ENCODE data around the gene PDE4D.
"Not testable (repeated sequence)": the region's sequence is repeated elsewhere in the genome, so short reads cannot be mapped to it uniquely, and the experiment has no call there.

The PDE4D gene

DNA sequence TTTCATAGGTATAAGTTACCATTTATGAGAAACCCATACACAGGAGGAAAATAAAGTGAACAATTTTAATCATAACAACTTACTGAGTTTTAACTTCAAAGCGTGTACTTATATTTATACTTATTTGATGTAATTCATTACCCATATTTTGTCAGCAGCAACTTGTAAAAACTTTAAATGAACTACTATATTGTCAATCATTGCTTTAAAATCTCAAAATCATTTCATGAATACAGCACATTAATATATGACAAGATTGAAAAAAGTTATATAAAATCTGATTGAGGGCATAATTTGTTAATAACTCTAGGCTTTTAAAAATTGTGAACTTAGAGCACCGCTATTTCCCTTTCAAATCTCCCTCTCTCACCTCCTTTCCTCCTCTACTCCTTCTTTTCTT, 573.1 kb downstream of the PDE4D start:
- in situ Hi-C loops (cut with HindIII; ENCODE audit: low sequenced_read_pairs), result no loop called here

DNA sequence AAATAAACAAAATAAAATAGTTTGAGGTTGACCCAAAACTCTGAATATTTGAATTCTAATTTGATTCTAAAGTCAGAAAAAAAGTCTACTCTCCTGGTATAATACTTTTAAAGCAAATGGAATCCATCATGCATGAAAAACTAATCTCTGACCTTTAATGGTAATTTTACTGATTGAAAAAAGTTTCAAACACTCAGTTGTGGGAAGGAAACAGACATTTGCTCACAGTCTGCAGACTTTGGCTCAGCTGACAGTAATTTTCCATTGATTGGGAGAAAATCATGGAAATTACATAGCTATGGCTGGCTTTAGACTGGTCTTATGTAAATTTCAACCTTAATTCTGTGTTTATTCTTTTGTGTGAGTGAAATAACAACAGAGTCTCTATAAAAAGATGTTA, 574.3 kb downstream of the PDE4D start:
- in situ Hi-C loops (cut with HindIII; ENCODE audit: low sequenced_read_pairs), result no loop called here

DNA sequence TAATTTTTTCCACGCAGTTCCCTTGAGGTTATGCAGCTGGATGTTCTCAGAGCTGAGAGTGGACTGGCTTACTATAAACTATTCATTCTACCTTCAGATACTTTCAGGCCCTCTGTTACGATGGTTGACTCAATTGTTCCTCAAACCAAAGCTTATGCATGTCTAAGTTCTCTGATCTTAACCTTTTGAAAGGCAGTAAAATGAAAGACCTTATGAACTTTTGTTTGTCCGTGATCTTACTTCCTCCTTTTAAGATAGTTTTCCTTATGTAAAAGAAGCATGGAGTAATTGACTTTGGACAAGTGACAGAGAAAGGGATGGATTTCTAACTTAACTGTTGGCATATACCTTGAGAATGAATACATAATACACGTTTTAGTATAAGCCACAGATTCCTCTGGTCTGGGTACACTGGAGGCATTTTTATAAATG, 575.7 kb downstream of the PDE4D start:
- in situ Hi-C loops (cut with HindIII; ENCODE audit: low sequenced_read_pairs), result no loop called here

DNA sequence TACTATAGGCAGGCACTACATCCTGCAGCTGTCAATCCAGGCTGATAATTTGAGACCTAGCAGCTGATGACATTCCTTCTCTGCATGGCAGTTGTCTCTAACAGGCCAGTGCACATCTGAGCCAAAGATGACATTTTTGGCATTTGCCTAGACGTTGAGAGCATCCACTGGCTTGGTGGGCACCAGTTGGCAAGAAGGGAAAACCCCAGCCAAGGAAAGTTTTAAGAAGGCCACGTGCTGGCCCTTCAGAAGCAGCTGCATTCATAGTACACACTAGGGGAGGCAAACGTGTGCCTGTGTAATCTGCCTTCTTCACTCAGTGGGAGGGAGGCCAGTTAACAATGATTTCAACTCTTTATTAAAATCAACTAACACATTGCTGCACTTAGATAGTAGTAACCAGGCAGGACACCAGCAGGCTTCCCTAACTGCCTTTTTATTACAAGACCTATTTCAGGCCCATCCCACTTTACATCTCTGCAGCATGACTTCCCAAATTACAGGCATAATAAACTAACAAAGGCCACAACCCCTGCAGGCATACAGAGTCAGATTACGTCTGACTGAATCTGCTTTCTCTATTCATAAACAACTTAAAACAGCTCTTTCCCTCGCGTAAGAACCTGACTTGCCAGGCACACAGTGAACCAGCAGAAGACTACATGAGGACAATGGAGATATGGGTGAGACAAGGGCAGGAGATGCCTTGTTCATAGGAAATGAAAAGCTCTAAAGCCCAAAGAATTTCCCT, 576.3 kb downstream of the PDE4D start:
- in situ Hi-C loops (cut with HindIII; ENCODE audit: low sequenced_read_pairs), result no loop called here

DNA sequence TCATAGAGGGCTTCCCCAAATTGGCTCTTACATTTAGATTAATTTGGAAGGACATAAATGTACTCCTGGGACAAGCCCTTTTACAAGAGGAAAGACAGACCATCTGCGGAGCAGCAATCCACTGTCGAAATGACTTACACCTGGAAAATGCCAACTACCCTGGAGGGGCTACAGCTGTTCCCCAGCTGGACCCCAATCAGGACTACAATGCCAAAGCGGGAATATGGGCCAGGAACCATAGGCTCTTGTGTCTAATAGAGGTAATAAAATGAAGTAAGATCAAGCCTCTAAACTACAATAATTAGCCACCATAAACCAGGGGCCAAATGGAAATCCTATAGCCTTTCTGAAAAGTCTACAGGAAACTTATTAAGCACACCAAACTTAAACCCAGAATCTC, 581.3 kb downstream of the PDE4D start:
- in situ Hi-C loops (cut with HindIII; ENCODE audit: low sequenced_read_pairs), result no loop called here

DNA sequence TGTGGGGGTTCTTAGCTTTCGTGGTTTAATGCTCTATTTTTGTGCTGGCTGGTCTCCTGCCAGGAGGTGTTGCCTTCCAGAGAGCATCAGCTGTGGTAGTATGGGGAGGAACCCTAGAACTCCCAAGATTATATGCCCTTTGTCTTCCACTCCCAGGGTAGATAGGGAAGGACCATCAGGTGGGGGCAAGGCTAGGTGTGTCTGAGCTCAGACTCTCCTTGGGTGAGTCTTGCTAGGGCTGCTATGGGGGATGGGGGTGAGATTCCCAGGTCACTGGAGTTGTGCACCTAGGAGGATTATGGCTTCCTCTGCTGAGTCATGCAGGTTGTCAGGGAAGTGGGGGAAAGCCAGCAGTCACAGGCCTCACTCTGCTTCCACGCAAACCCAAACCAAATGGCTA, 584.8 kb downstream of the PDE4D start:
- in situ Hi-C loops (cut with HindIII; ENCODE audit: low sequenced_read_pairs), result not testable (repeated sequence)

DNA sequence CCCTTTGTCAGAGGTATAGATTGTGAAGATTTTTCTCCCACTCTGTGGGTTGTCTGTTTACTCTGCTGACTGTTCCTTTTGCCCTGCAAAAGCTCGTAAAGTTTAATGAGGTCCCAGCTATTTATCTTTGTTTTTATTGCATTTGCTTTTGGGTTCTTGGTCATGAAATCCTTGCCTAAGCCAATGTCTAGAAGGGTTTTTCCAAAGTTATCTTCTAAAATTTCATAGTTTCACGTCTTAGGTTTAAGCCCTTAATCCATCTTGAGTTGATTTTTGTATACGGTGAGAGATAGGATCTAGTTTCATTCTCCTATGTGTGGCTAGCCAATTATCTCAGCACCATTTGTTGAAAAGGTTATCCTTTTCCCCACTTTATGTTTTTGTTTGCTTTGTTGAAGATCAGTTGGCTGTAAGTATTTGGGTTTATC, 590.2 kb downstream of the PDE4D start:
- in situ Hi-C loops (cut with HindIII; ENCODE audit: low sequenced_read_pairs), result not testable (repeated sequence)

DNA sequence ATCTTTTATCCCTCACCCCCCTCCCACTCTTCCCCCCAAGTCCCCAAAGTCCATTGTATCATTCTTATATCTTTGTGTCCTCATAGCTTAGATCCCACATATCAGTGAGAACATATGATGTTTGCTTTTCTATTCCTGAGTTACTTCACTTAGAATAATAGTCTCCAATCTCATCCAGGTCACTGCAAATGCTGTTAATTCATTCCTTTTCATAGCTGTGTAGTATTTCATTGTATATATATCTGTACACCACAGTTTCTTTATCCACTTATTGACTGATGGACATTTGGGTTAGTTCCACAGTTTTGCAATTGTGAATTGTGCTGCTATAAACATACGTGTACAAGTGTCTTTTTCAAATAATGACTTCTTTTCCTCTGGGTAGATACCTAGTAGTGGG, 591.0 kb downstream of the PDE4D start:
- in situ Hi-C loops (cut with HindIII; ENCODE audit: low sequenced_read_pairs), result not testable (repeated sequence)

DNA sequence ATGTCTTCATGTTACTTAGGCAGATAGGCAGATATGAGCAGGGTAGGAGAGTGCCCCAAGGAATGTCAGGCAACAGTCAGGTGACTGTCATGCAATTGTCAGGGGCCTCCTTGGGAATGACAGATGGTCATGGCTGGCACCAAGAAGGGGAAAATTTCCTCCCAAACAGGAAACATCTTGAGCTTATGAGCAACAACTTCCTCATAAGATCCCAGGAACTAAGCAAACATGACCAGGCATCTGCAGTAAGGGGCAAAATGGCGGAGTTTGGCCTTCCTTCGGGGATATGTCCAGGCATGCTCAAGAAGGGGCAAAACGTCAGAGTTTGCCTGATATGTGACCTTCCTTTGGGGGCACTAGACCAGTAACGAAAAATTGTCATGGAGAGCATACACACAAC, 591.8 kb downstream of the PDE4D start:
- in situ Hi-C loops (cut with HindIII; ENCODE audit: low sequenced_read_pairs), result no loop called here

DNA sequence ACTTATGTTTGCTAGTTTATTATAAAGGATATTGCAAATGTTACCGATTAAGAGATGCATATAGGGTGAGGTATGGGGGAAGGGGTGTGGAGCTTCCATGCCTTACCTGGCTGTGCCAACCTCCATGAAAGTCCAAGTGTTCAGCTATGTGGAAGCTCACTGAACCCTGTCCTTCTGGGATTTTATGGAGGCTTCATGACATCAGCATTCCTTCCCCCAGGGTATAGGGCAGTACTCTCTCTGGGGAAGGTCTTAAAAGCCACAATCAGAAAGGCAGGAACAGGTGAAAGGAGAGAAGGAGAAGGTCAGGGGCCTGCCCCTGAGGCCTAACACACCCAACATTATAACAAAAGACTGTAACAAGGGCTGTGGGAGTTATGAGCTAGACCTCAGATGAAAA, 592.6 kb downstream of the PDE4D start:
- in situ Hi-C loops (cut with HindIII; ENCODE audit: low sequenced_read_pairs), result no loop called here

DNA sequence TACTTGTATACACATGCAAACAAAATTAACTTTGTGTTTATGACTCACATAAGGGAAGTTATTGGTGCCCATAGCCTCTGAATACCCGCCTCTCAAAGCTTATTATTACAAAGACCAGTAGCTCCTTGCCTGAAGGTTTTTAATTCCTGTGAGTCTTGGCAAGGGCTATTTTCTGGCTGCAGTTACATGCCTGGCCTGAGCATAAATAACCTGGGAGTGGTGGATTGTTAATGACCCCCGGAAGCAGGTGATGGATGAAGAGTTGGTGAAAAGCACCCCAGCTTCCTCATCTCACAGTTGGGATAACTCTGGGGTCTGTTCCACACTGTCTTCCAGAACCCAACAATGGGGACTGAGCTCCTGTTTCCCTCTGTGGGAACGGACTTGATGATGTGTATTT, 594.5 kb downstream of the PDE4D start:
- in situ Hi-C loops (cut with HindIII; ENCODE audit: low sequenced_read_pairs), result no loop called here

DNA sequence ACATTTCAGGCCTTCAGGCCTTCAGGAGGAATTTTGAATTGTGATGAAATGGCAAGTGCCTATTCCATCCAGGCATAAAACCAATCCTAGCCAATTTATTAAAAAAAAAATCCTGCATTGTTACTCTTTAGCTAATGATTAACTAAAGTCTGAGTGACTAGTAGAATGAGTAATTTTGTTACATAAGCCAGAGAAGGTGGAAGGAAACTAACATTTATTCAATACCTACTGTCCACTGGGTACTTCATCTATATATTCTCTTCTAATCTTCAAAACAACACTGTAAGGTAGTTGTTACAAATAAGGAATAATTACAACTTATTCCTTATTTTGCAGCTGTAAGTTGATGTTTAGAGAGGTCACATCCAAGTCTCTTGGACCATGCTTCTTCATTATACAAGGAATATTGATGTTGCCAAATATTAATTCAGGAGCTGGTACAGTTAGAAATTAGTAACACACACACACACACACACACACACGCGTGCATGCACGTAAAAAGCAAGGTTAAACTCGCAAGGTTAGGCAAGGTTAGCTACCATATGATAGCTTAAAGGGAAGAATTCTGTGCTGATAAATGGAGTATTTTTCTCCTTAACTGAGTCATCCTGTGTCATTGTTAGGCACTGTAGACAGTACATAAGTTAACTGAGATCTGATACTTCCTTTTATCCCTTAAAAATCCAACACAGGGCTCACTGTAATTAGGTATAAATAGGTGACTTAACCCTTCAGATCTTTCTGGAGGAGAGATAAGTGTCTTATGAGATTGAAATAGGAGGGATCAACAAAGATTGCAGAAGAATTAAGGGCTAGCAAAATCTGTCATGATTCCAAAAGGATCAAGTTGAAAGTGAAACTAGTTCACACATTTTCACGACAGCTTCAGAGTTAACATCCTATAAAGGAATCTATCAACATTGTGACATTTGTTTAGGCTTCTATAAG, 596.9 kb downstream of the PDE4D start:
- in situ Hi-C loops (cut with HindIII; ENCODE audit: low sequenced_read_pairs), result no loop called here

DNA sequence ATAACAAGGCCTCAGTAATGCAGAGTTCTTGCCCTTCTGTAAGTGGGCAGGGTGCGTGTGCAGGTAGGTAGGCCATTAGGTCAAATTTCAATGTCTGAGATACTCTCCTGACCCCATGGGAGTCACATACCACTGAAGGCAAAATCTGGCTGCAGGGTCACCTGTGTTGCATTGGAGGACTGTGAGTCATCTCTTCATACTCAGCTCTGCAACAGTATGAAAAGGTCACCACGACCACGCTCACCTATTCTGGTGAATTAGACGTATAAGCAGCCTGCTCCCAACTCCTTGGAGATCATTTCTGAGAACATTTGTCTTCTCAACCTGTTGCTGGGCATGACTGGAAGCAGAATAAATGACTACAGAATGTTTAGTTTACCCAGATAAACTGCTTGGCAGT, 599.8 kb downstream of the PDE4D start:
- in situ Hi-C loops (cut with HindIII; ENCODE audit: low sequenced_read_pairs), result no loop called here

DNA sequence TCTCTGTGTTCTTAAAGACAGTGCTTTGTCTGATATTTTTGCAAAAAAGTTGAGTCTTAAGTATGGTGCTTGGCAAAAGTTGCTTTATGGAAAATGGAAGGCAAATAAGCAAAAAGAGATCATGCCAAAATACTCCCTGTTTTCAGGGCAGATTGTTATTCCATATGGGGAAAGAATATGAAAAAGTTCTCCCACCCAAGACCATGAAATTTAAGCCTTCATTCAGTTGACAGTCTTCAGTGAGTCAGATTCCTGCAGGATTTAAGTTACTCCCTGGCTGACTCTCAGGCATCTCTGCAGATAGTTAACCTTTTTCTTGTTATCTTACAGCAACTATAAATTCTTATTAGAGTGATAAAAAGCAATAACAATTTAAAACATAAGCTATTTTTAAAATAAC, 601.6 kb downstream of the PDE4D start:
- in situ Hi-C loops (cut with HindIII; ENCODE audit: low sequenced_read_pairs), result no loop called here

DNA sequence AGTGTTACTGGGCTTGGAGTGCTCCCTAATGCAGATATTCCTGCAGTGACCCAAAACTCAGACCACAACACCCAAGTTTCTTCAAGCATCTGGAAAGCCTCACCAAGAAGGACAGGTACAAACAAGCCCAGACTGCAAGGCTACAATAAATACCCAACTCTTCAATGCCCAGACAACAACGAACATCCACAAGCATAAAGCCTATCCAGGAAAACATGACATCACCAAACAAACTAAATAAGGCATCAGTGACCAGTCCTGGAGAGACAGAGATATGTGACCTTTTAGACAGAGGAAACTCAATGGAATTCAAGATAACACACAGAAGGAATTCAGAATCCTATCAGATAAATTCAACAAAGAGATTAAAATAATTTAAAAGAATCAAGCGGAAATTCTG, 605.6 kb downstream of the PDE4D start:
- in situ Hi-C loops (cut with HindIII; ENCODE audit: low sequenced_read_pairs), result no loop called here

DNA sequence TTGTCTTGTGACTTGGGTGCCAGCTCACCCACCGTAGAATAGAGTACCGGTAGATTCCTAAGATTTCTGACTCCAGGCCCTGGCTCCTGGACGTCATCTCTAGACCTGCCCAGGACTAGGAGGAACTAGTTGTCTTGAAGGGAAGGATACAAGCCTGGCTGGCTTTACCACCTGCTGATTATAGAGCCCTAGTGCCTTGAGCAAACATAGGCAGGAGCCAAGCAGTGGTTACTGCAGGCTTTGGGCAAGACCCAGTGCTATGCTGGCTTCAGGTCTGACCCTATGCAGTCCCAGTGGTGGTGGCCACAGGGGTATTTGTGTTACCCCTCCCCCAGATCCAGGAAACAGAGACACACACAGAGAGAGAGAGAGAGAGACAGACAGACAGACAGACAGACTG, 606.2 kb downstream of the PDE4D start:
- in situ Hi-C loops (cut with HindIII; ENCODE audit: low sequenced_read_pairs), result no loop called here

DNA sequence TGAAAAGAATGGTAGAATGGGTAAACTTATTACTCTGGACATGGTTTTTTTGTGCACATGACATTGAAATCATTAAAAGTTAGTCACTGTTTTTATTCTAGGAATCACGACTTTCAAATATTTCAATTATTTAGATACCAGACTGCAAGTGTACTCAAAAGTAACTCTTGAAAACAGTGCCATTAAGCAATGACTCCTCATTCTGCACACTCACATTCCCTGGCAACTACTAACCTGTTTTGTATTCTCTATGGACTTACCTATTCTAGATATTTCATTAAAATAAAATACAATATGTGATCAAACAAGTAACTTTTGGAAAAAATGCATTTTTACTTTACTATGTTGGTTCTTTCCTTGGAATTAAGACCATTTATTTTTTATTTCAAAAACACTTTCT, 607.0 kb downstream of the PDE4D start:
- in situ Hi-C loops (cut with HindIII; ENCODE audit: low sequenced_read_pairs), result no loop called here

DNA sequence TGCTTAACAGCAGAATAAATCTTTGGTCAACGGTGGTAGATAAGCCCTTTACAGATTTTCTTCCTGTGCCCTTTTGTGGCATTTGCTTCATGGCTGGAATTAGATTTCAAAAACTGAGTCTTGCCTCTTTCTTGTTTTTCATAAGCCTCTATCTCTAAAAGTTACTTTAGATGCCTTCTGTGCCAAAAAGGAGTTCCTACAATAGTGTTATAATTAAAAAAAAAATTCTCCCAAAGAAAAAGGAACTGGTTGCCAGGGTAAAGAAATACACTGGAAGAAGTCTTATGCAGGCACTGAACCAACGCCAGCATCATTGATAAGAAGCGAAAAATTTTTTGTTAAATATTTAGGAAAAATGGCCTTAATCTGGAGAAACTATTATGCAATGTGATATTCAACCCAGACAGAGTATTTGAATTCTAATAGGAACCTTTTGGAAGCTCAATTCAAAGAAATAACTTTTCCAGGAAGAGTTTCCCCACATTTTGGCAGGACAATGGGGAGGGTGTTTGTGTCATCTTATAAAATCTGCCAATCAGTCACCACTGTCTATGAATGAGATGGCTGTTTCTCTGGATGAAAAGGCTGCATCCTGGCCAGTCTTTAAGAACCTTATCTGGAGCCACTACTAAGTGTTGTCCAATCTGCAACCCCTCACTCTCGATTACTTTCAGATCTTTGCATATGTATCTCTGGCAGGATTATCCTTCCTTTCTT, 608.1 kb downstream of the PDE4D start:
- in situ Hi-C loops (cut with HindIII; ENCODE audit: low sequenced_read_pairs), result no loop called here

DNA sequence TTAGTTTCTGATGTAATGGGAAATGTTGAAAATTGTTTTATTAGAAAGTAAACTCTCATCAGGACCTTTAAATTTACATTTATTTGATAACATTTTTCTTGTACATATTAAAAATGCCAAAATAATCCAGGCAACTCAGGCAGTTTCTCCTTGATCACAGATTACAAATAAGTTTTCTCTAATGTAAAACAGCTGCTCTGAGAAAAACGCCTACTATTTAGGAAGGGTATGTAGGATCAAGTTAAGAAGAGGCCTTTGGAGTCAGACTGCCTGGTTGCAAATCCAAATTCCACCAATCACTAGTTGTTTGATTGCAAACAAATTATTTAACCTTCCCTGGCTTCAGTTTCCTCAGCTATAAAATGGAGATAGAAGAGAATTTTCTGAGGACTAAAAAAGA, 610.8 kb downstream of the PDE4D start:
- in situ Hi-C loops (cut with HindIII; ENCODE audit: low sequenced_read_pairs), result no loop called here

DNA sequence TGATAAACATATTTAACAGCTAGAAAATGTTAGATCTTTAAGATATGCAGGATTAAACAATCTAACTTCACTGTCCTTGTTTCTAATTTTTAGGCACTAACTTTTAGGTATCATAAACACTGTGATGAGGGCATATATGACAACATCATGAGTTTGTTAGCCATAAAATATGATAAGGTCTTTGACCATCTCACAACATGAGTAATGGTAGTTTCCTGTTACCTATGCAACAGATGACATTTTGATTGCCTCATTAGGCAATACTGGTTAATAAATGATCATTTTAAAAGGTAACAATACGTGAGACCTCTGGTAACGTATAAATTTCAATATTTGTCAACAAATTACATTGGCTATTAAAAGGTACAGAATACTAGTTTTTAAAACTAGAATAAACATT, 613.5 kb downstream of the PDE4D start:
- in situ Hi-C loops (cut with HindIII; ENCODE audit: low sequenced_read_pairs), result no loop called here

DNA sequence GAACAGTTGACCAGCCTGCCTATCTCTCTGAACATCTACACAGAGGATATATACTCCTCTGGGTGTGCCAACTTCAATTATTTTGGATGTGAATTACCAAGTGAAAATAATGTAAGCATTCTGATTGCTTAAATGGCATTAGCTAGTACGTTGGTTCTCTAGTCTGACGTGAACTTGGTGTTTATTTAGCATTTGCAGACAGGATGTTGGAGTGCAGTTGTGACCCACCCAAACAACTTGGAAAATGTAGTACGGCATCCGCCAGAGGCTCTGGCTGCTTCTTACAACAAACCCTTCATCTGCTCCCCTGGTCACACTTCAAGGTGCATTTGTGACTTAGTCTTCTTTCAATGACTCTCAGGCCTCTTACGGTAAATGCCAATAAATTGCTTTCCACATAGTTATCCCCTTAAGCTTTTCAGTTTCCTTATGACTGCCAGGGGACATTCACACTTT, 616.6 kb downstream of the PDE4D start:
- in situ Hi-C loops (cut with HindIII; ENCODE audit: low sequenced_read_pairs), result no loop called here
